CD4-positive, alpha-beta T cell treated with Interleukin-6 for 4 hours (primary cell): ENCODE data around the gene COL4A4.
"Not testable (repeated sequence)": the region's sequence is repeated elsewhere in the genome, so short reads cannot be mapped to it uniquely, and the experiment has no call there.

ENCODE experiments used
- DNase-seq: peaks from one replicate; pipeline ENCODE4 v3.0.0-alpha.2; 2020; ENCODE audit warnings: mixed read lengths

The COL4A4 gene

DNA sequence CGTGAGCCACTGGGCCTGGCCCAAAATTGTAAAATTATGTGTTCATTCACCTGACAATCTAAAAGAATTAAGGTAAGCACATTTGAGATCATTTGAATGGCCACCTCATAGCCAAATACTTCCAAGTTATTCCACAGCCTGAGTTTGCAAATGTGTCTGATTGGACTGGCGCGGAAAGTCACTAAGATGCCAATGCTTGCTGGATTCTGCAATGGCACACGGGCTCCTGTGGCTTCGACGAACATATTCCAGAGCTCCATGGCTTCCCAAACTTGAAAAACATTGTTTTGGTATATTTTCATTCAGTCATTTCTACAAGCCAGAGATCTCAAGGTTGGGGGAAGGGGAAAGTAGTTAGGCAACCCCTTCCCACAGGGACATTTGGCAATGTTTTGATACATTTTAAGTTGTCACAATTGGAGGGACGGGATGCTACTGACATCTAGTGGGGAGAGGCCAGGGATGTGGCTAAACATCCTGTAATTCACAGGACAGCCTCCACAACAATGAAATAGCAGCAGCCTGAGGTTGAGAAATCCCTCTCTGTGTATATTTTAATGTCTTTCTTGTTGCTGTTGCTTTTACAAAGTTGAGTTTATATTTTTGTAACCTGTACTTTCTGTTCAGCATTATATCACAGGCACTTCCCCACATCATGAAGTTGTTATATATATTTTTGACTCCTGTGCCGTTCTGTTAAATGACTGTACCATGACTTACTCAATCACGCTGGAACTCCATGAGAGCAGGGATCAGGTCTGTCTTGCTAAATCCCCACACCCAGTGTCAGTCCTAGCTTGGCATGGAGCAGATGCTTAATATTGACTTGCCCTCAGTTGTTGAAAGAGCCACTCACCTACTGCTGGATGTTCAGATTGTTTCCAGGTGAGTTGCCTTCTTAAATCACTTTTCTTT is 56.9 kb downstream of the COL4A4 start:
- peak; percentile 13 for DNase-seq

DNA sequence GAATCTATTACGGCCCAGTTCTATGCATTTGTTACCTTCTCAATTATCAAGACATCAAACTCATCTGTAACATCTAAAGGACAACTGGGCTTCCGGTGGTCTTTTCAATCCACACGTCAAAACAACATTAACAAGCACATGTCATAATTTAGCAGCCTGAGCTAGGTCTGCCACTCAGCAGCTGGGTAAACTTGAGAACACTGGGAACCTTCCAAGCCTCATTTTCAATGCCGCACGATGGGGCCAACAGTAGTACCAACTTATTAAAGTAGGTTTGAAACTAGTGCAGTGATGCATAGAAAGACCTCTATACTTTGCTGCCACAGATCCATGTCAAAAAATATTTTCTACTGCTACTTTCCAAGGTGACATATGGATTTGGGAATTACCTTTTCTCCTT is 60.4 kb downstream of the COL4A4 start:
- no peak for DNase-seq

DNA sequence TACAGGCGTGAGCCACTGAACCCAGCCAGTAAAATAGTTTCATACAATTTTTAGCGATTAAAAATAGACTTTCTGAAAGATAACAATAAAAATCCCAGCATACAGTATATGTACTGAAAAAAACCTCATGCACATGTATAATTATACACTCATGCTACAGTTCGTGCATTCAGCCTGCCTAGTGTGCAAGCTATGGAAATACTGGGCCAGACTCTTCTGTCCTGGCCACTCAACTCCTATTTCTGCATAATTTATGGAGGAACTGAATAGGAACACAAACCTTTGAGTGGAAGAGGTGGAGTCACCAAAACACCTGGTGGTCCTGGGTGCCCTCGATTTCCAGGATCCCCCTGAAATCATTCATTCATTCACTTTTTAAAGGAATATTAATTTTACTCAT is 64.7 kb downstream of the COL4A4 start:
- DNase-seq: no peak

DNA sequence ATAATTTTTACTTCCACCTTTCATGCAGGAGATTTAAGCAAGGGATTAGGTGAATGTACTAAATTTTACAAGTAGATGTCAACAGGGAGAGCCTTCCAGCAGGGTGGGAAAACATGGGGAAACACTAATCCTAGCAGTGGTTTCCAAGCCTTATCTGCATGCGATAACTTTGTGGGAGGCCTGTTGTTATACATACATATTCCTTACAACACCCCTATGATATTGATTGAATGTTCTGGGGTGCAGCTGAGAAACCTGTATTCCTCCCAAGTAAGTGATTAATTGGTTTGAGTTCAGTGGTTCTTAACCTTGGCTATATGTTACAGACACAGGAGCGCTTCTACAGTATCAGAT is 65.9 kb downstream of the COL4A4 start:
- DNase-seq: no peak

DNA sequence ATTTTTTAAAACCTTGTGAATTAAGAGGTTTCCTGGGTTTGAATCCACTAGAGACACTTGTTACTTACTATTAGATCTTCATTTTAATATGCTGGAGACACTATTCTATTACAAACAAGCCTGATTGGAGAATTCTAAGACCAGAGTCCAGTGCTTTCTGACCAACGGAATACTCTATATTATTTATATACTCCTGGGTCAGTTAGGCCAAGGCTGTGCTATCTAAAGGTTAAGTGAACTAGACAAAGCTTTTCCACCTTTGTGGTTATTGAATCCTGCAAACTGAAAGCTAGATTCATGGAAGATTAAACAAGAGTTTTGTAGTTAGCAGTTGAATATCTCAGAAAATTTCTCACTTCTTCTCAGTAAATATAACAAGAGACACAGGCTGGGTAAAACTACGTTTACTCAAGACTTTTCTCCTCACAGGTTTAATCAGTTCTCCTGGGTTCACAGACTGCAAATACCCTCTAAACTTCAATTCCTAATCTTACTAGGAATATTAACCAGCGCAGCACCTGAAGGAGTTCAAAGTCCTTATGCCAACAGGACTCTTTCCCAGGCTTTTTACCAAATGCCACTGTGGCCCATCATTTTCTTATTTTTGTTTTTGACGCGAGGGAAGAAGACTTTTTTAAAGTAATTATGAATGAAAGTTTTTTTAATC is 66.4 kb downstream of the COL4A4 start:
- no peak for DNase-seq

DNA sequence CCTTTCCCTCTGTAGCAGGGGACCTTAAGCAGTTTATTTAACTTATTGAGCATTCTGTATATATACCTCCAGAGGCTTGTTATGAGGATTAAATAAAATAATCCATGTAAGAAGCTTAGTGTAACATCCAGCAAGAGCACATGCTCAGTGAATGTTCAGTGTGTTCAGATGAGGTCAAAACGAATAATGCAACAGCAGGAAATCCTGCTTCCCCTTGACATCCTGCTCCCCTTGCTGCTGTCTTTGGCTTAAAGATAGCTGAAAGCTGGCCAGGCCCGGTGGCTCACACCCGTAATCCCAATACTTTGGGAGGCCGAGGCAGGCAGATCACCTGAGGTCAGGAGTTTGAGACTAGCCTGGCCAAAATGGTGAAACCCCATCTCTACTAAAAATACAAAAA is 68.7 kb downstream of the COL4A4 start:
- DNase-seq: no peak

DNA sequence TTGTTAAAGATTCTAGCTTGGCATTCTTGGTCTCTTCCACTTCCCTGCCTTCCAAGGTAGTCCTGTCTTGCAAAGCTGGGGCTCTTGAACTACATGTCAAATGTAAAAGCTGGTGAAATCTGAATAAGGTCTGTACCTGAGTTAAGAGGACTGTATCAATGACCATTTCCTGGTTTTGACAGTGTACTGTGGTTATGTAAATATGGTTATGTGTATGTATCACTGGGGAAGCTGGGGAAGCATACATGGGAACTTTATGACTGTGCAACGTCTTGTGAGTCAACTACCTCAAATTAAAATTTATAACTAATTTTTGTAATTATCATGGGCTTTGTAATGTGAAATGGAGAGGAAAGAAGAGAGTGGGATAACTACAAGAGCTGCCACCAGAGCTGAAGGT is 81.7 kb downstream of the COL4A4 start:
- no peak for DNase-seq

DNA sequence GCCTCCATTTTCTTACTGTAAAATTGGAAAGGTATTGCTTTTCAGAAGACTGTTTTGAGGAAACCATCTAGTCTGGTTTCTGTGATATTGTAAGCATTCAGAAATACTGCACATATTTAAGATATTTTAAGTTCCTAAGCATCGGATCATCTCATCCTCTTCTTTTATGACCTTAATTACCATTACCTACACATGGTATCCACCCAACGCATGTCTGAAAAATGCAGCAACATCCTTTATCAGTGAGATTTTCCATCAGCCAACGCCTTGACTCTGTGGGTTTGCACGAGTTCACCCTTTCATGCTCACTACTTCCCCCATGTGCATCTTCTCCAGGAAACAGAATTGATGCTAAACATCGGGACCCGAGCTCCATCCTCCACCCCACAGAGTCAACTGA is 84.3 kb downstream of the COL4A4 start:
- no peak for DNase-seq

DNA sequence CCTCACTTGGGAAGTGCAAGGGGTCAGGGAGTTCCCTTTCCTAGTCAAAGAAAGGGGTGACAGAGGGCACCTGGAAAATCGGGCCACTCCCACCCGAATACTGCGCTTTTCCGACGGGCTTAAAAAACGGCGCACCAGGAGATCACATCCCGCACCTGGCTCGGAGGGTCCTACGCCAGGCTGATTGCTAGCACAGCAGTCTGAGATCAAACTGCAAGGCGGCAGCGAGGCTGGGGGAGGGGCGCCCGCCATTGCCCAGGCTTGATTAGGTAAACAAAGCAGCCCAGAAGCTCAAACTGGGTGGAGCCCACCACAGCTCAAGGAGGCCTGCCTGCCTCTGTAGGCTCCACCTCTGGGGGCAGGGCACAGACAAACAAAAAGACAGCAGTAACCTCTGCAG is 98.9 kb downstream of the COL4A4 start:
- DNase-seq: not testable (repeated sequence)

DNA sequence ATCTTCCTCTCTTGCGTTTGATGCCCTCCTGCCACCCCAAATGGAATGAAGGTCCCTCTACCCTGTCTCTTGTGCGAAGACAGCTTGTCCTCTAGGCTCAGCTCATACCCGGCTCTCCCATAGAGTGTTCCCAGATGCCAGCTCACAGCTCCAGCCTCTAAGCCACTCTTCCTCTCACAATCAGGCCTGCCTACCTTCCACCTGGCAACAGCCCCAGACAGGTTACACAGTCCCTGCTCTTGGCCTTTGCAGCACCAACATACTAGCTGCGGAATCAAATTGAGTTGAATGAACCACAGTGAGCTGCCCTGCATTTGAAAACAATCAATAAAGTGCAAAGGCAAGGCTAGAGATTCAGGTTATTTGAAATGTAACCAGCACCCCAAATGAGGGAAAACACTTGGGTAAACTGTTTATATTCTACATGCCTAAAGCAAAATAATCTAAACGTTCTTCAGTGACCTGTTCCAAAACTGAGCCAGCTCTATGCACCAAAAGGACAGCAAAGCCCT is 105.1 kb downstream of the COL4A4 start:
- no peak for DNase-seq

DNA sequence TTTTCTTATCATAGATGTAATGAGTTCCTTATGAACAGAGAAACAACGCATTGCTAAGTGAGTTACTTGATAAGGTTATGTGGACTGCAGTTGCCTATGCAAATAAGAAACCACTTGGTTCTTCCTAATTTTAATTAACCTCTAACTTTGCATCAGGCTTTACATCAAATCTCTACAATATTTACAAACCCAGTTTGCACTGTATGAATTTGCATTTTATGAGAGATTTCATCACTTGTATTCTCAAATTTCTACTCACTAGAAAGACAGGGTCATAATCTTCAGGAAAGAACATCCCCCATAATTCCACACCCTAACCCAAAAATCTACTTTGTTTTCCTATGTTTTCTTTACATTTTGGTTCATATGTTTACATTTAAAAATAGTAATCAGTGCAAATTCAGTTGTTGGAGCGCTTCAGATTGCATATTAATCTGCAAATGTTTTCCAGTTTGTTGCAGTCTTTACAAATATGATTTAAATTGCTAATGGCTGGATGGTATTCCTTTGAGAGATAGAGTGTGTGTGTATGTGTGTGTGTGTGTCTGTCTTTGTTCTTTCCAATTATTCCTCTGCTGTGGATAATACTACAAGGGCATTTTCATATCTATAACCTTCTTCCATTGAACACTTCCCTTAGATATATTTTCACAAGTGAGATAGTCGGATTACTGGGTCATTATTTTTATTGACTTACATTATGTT is 106.1 kb downstream of the COL4A4 start:
- no peak for DNase-seq

DNA sequence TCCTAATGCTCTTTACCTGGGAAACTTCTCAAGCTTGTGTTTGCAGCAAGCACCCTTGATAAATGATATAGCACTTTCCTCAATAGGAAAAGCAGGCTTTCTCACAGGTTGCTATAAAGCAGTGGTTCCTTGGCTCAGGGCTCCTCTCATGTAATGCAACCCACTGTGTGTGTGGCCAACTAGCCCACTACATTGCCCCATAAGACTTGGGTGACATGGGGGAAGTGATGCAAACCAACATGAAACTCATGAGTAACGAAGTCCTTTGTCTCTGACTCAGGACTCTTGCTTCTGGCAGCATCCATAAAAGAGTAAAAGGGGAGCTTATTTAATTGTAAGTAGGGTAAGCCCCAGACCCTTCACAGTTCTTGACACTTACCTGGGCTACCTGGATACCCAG is 106.9 kb downstream of the COL4A4 start:
- no peak for DNase-seq

DNA sequence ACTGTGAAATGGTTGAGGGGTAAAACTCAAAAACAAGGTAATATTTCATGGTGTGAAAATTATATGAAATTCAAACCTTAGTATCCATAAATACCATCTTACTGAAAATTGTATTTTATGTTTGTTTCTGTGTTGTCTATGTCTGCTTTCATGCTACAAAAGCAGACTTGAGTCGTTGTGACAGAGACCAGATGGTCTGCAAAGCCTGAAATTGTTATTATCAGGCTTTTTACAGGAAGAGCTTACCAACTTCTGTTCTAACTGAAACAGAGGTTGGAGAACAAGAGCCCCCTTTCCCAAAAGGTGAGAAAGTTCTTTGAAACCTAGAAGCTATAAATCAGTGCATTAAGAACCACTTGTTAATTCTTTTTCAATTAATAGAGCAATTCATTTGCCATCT is 110.0 kb downstream of the COL4A4 start:
- DNase-seq: no peak

DNA sequence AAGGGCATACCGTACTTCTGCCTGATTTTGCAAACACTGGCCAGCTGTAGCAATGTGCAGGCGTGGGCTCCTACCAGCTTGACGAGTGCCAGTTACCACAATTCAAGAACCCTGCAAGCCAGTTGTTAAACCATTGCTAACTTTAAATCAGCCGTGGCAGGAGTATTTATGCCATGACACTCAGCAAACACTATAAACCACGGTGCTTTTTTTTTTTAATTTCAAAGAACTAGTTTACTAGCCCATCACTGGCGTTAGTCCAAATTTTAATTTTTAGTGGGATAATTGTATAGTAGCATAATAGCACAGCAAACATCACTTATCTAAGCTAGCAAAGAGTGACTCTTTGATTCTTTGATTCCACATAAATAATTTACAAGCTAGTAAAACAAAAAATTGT is 111.1 kb downstream of the COL4A4 start:
- DNase-seq: no peak

DNA sequence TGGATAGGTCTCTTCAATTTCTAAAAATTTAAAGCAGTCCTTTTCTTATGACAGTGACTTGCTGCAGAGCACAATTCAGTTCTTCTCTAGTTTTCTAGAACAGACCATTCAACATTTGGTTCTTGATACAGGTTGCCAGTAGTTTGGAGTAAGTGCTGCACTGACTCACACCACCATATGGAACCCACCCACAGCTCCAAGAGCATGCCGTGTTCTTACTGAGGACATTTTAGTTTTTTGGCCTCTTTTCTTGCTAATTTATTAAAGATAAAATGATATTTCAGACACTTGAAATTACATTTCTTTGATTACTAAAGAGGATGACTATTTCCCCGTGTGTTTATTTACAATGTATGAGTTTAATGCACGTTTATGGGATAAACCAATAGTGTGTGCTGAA is 120.0 kb downstream of the COL4A4 start:
- DNase-seq: no peak

DNA sequence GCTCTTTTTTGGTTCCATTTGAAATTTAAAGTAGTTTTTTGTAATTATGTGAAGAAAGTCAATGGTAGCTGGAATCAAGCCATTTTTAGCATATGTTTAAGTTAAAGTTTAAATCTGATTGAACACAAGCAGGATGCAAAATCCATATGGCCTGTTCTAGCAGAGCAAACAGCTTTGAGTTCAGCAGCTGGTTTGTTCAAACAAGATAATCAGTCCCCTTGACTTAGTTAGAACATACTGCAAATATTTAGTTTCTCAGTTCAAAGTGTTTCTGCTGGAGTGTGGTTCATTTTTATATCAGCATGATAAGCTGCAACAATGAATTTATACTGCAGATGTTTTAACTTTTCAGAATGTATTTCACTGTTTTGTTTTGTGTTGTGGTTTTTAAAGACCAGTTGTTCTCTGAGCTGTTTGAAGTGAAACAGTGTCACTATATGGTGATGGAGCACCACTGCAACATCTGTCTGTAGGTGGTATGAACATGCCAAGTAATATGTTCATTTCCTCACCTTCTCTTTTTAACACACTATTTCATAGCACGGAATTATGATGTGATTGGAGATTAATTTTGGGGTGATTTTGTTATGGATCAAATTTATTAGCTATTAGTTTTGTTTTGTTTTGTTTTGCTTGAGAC is 125.3 kb downstream of the COL4A4 start:
- DNase-seq: no peak

DNA sequence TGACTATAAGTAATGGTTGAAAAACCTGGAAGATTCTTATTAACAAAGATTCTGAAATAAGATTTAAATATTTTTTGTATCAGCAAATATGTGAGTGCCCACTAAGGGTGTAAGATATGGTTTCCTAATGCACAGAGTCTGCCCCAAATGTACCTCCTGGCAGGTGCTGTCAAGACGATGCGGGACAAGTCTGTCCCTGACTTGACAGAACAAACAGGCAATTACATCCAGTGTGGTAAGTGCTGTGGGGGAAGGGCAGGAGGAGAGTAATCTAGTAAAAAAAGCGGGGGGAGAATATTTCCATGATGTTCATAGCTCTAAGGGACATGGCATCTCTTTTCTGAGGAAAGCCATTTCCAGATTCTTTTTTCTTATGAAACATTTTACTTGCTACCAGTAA is 127.5 kb downstream of the COL4A4 start:
- no peak for DNase-seq

DNA sequence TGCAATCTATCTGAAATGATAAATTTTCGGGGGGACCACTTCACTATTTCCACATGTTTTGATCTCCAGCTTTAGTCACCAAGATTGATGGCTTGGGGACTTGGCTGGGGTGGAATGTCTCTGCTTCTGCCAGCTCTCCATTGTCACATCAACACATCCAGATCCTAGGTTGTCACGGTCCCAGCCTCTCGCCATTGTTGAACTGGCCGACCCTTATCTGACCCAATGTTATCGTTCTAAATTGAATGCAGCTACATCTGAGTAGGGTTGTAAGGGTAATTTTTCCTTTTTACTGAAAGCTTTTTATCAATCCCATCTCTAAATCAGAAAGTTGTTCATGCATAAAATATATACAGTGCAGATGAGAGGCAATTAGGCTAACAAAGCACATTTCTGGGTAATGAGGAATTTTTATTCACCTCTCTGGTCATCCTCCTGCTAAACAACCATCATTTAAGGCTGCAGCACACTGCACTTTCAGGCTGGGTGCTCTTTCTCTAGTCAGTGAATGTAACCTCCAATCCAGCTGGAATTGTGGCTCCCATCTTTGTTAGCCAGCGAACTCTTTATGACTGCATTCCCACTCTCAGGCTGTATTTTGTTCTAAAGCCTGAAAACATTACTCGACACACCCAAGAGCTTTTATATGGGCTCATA is 128.2 kb downstream of the COL4A4 start:
- no peak for DNase-seq

DNA sequence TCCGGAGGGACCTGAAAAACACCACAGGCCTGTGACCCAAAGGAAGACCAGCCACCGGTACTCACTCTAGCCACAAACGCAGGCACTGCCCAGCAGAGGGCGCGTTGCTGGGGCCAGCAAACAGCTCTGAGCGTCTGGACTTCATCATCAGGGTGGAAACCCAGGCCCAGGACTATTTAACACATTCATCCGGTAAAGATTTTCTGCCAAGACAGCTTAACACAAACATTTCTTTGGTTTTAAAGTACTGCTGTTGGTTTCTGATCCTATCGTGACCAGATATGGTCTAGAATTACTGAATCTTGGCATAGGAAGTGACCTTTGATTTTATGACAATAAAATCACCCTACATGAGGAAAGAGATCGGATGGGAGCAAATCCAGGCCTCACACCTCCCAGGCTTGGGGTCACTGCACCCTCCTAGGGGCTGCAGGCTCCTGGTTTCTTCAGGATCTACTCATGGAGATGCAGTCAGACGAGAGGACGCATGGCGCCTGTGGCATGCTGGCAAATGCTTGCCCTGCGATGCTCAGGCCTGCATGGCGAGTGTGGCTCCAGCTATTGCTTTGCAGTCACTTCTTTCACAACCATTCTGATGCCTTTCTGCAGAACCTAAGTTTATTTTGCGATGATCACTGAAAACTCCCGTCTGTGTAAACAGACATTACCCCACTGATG is 130.4 kb downstream of the COL4A4 start:
- peak; percentile 7 for DNase-seq

DNA sequence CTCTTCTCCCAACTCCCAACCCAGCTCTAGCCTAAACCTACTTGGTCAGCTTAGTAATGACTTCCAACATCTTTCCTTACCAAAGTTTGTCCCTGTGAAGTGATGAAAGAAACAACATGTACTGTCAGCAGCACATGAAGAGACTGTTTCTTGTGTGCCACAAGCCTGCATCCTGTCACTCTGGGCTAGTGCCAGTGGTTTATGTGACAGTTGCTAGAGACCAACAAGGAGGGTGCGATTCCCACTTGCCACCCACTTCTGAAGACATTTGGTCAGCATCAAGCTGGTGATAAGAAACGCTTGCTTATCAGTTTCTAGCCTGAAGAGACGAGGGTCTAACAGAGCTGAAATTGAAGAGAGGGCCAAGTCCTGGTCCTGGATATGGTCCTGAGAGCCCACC is 132.6 kb downstream of the COL4A4 start:
- no peak for DNase-seq

DNA sequence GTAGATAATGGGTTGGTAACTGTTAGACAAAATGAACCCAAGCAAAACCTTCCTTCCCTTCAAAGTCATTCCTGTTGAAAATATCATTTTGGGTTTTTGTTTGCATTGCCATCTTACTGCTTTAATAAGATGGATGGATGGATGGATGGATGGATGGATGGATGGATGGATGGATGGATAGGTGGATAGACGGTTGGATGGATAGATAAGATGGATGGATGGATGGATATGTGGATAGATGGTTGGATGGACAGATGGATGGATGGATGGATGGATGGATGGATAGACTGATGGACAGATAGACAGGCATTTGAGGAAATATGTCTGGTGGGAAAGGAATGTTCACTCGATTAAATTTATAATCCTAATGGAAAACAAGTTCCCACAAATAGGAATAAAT is 133.2 kb downstream of the COL4A4 start:
- no peak for DNase-seq
